ENCODE results near the gene EEPD1. TPM values are rescaled to one million over a fixed set of nuclear protein-coding genes. Genes with fewer than 3 reads are reported as not detected.

EEPD1 gene
- total and polyA plus RNA-seq, 2 donors (not counting 3 experiments of a cell fraction or from before 2014, with no cell fraction given): 0.40 to 0.42 TPM

DNA sequence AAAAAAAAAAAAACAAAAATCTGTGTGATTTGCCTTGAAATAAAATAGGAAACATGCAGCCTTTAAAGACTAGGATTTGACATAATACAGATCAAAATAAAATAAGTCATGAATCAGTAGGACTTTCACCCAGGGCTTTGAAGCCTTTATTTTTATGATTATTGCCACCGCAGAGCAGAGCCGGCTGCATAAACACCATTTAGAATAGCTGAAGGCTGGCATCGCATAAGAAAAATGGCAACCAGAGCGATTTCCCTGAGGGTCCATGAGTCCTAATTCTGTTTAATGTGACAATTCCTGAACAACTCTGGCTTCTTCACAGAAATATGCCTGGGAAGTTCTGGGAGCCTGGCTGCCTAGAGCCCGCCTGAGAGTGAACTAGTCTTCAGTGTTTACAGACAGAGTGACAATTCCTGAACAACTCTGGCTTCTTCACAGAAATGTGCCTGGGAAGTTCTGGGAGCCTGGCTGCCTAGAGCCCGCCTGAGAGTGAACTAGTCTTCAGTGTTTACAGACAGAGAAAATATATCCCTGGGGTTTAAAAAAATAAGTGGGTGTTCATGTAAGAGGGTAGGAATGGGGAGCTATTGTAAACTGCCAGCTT, 112.0 kb downstream of the EEPD1 start:
- Histone ChIP-seq H2AFZ (ENCODE audit: low read depth, low read length) (no peak overlapping the region), H3K4me2 (ENCODE audit: insufficient read depth, low read length) (no peak overlapping the region), H3K4me1 (ENCODE audit: control insufficient read depth, extremely low read depth, insufficient read depth, low read length) (no peaks in the 10 kb centered on the region), H3K9ac (replicated peaks; ENCODE audit: extremely low read depth, insufficient read depth, low read length) (no peak overlapping the region), H3K9me3 (replicated peaks; ENCODE audit: control insufficient read depth, insufficient read depth, low read length) (no peaks in the 10 kb centered on the region), H3K36me3 (ENCODE audit: control insufficient read depth in 2 of 2, extremely low read depth in 1 of 2, insufficient read depth in 2 of 2, low read length in 2 of 2) (no peaks in the 10 kb centered on the region), H3K9me1 (replicated peaks; ENCODE audit: control insufficient read depth, extremely low read depth, insufficient read depth, low read length) (no peaks in the 10 kb centered on the region), H3K79me2 (ENCODE audit: control insufficient read depth, insufficient read depth, low read length) (no peaks in the 10 kb centered on the region), H3K27ac (ENCODE audit: insufficient read depth, low read depth, low read length) (no peak overlapping the region), H3K4me3 (replicated peaks in 1 of 3; ENCODE audit: insufficient read depth in 1 of 3, low read depth in 1 of 3, low read length in 3 of 3) (no peak overlapping the region), H4K20me1 (replicated peaks; ENCODE audit: control insufficient read depth, extremely low read depth, insufficient read depth, low read length) (no peaks in the 10 kb centered on the region), H3K27me3 (ENCODE audit: control insufficient read depth in 2 of 2, insufficient read depth in 2 of 2, low read length in 2 of 2) (peaks cover 2 to 6% of the 10 kb centered on the region in 2 experiments)
- TF ChIP-seq EZH2 (IDR thresholded peaks at IDR 0.05; ENCODE audit: borderline replicate concordance, low read depth, low read length, severe bottlenecking) (no peak), FOS (IDR thresholded peaks at IDR 0.05; ENCODE audit: borderline replicate concordance, insufficient read depth, low read length) (no peak), GATA2 (IDR thresholded peaks at IDR 0.05; ENCODE audit: insufficient read depth, insufficient read length, low read depth, low read length) (no peak), MYC (IDR thresholded peaks at IDR 0.05; ENCODE audit: low read depth, low read length) (no peak), JUN (IDR thresholded peaks at IDR 0.05; ENCODE audit: borderline replicate concordance, insufficient read depth, insufficient read length, low read depth) (no peak), POLR2A (IDR thresholded peaks at IDR 0.05; ENCODE audit: low read depth, low read length) (no peak)
- TF ChIP-seq, protein P1, sequence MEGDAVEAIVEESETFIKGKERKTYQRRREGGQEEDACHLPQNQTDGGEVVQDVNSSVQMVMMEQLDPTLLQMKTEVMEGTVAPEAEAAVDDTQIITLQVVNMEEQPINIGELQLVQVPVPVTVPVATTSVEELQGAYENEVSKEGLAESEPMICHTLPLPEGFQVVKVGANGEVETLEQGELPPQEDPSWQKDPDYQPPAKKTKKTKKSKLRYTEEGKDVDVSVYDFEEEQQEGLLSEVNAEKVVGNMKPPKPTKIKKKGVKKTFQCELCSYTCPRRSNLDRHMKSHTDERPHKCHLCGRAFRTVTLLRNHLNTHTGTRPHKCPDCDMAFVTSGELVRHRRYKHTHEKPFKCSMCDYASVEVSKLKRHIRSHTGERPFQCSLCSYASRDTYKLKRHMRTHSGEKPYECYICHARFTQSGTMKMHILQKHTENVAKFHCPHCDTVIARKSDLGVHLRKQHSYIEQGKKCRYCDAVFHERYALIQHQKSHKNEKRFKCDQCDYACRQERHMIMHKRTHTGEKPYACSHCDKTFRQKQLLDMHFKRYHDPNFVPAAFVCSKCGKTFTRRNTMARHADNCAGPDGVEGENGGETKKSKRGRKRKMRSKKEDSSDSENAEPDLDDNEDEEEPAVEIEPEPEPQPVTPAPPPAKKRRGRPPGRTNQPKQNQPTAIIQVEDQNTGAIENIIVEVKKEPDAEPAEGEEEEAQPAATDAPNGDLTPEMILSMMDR (IDR thresholded peaks at IDR 0.05; ENCODE audit: extremely low read depth in 1 of 2, insufficient read depth in 1 of 2, low read depth in 1 of 2, low read length in 2 of 2): no peak
- TF ChIP-seq, protein P2, sequence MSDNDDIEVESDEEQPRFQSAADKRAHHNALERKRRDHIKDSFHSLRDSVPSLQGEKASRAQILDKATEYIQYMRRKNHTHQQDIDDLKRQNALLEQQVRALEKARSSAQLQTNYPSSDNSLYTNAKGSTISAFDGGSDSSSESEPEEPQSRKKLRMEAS (IDR thresholded peaks at IDR 0.05; ENCODE audit: insufficient read depth, insufficient read length): no peak
- ChIA-PET POLR2A (no interaction called here), CTCF (interaction anchor here (1.2 to 1.3 kb wide), 2 partner anchors 17 to 280 kb away, joined by 3 read pairs; no protein-coding TSS in a partner anchor)
- intact Hi-C loops (cut with micrococcal nuclease): no loop called here
- no TSS peak for BruUV-seq (replicated peaks)
- DNase-seq (ENCODE audit: low read depth, low spot score): no peak
- FAIRE-seq: no peak
- dilution Hi-C loops (cut with MboI; ENCODE audit: extremely low pct_ligation_motif_present, low sequenced_read_pairs): no loop called here
